IMR-90 (cell line): ENCODE results near the gene HDGFL2. TPM values are rescaled to one million over a fixed set of nuclear protein-coding genes. Genes with fewer than 3 reads are reported as not detected.

Experiments used
- ATAC-seq: fragments of 200-7000 bp; cut with Tn5 transposase; 2 replicates; pipeline ENCODE4 v1.9.1; 2020; ENCODE audit warnings: low read depth, mild to moderate bottlenecking, moderate library complexity
- BruUV-seq: library from RNA; stranded (reverse); fragments of 400-500 nt; replicated peaks from 2 replicates; lab custom pipeline; 2021; lab: Mats Ljungman, UMichigan
- CTCF ChIA-PET: fragments of 300-600 bp; formaldehyde crosslinking; extraction: SDS; loops from one replicate; lab custom pipeline; 2021; ENCODE audit warnings: antibody characterized with exemption; lab: Yijun Ruan, JAX
- POLR2A ChIA-PET: fragments of 300-600 bp; sonication (Branson Sonifier 250); formaldehyde crosslinking; loops from one replicate; lab custom pipeline; 2022; ENCODE audit warnings: antibody characterized with exemption; ENCODE audit not compliant: unreplicated experiment; lab: Charles Lee
- DNase-seq: peaks from one replicate; pipeline ENCODE4 v3.0.0; 2013
- H2AFZ ChIP-seq: replicated peaks from 2 replicates; pipeline ENCODE3; 2013; ENCODE audit warnings: low read length, mild to moderate bottlenecking; ENCODE audit not compliant: poor library complexity
- H2AK5ac ChIP-seq: 2 replicates; pipeline ENCODE4 v1.6.1; 2013; ENCODE audit warnings: low read depth, low read length, inconsistent platforms
- H2AK9ac ChIP-seq: replicated peaks from 2 replicates; pipeline ENCODE3; 2013; ENCODE audit warnings: mild to moderate bottlenecking, low read depth, low read length, moderate library complexity; ENCODE audit not compliant: poor library complexity
- H2BK120ac ChIP-seq: 2 replicates; pipeline ENCODE4 v1.6.1; 2013; ENCODE audit warnings: low read depth, low read length, inconsistent platforms
- H2BK15ac ChIP-seq: 3 replicates; pipeline ENCODE4 v1.6.1; 2013; ENCODE audit warnings: low read depth, low read length, inconsistent platforms
- H2BK20ac ChIP-seq: 2 replicates; pipeline ENCODE4 v1.6.1; 2013; ENCODE audit warnings: low read depth, mild to moderate bottlenecking, inconsistent platforms, low read length, moderate library complexity
- H2BK5ac ChIP-seq: 2 replicates; pipeline ENCODE4 v1.6.1; 2013; ENCODE audit warnings: mild to moderate bottlenecking, low read depth, low read length, inconsistent platforms; ENCODE audit not compliant: poor library complexity, severe bottlenecking
- H3K14ac ChIP-seq: replicated peaks from 2 replicates; pipeline ENCODE4 v1.6.1; 2013; ENCODE audit warnings: low read depth, low read length, inconsistent platforms
- H3K18ac ChIP-seq: 2 replicates; pipeline ENCODE4 v1.6.1; 2013; ENCODE audit warnings: low read depth, low read length, control low read depth
- H3K23ac ChIP-seq: 2 replicates; pipeline ENCODE4 v1.6.1; 2013; ENCODE audit warnings: low read depth, low read length, inconsistent platforms
- H3K27ac ChIP-seq: 2 replicates; pipeline ENCODE4 v1.5.1; 2013; ENCODE audit warnings: mild to moderate bottlenecking, control low read depth, low read length; ENCODE audit not compliant: insufficient read depth
- H3K27me3 ChIP-seq: 2 replicates; pipeline ENCODE4 v1.6.1; 2013; ENCODE audit warnings: low read length; ENCODE audit not compliant: control insufficient read depth, insufficient read depth
- H3K36me3 ChIP-seq: 2 replicates; pipeline ENCODE4 v1.6.1; 2013; ENCODE audit warnings: low read length, mixed read lengths; ENCODE audit not compliant: control insufficient read depth, insufficient read depth
- H3K4ac ChIP-seq: 2 replicates; pipeline ENCODE4 v1.6.1; 2013; ENCODE audit warnings: low read depth, low read length, inconsistent platforms
- H3K4me1 ChIP-seq: 2 replicates; pipeline ENCODE4 v1.6.1; 2013; ENCODE audit warnings: low read length, mixed read lengths; ENCODE audit not compliant: control insufficient read depth, insufficient read depth
- H3K4me2 ChIP-seq: 2 replicates; pipeline ENCODE4 v1.6.1; 2013; ENCODE audit warnings: low read depth, mild to moderate bottlenecking, control low read depth, low read length, moderate library complexity
- H3K4me3 ChIP-seq: 2 replicates; pipeline ENCODE4 v1.5.1; 2013; ENCODE audit warnings: low read depth, mild to moderate bottlenecking, control low read depth, low read length, moderate library complexity; ENCODE audit not compliant: insufficient read depth
- H3K56ac ChIP-seq: 2 replicates; pipeline ENCODE4 v1.6.1; 2013; ENCODE audit warnings: low read length, inconsistent platforms; ENCODE audit not compliant: insufficient read depth; ENCODE audit errors: extremely low read depth
- H3K79me1 ChIP-seq, 2 experiments: 2 replicates each; pipeline ENCODE4 v1.6.1; 2013; ENCODE audit warnings: low read length in 2 of 2, inconsistent platforms in 1 of 2, low read depth in 1 of 2
- H3K9ac ChIP-seq: 2 replicates; pipeline ENCODE4 v1.6.1; 2013; ENCODE audit warnings: low read depth, low read length, control low read depth
- H3K9me1 ChIP-seq: 2 replicates; pipeline ENCODE4 v1.6.1; 2013; ENCODE audit warnings: low read length, inconsistent platforms; ENCODE audit not compliant: insufficient read depth
- H3K9me3 ChIP-seq: 2 replicates; pipeline ENCODE4 v1.6.1; 2013; ENCODE audit warnings: low read length; ENCODE audit not compliant: control insufficient read depth, insufficient read depth
- H4K20me1 ChIP-seq: 2 replicates; pipeline ENCODE4 v1.6.1; 2013; ENCODE audit warnings: low read length, inconsistent platforms; ENCODE audit not compliant: insufficient read depth
- H4K5ac ChIP-seq: 2 replicates; pipeline ENCODE4 v1.6.1; 2013; ENCODE audit warnings: mild to moderate bottlenecking, low read depth, low read length, control low read depth
- H4K8ac ChIP-seq, 2 experiments: 2 replicates each; pipeline ENCODE4 v1.6.1; 2013; ENCODE audit warnings: low read depth in 2 of 2, low read length in 2 of 2, control low read depth in 1 of 2, inconsistent platforms in 1 of 2
- H4K91ac ChIP-seq: 2 replicates; pipeline ENCODE4 v1.6.1; 2013; ENCODE audit warnings: low read depth, low read length, inconsistent platforms; ENCODE audit not compliant: insufficient read depth
- BHLHE40 ChIP-seq: fragments of 150-350 bp; IDR thresholded peaks from 2 replicates; pipeline ENCODE4 v1.6.1; 2016; ENCODE audit warnings: mild to moderate bottlenecking, low read depth, low read length
- CEBPB ChIP-seq: IDR thresholded peaks from 2 replicates; pipeline ENCODE4 v1.6.1; 2012; ENCODE audit warnings: low read depth, low read length, improper control_type of control experiment
- MXI1 ChIP-seq: IDR thresholded peaks from 2 replicates; pipeline ENCODE4 v1.6.1; 2012; ENCODE audit warnings: low read depth, mild to moderate bottlenecking, low read length, moderate library complexity, borderline replicate concordance
- NFE2L2 ChIP-seq: fragments of 150-350 bp; IDR thresholded peaks from 2 replicates; pipeline ENCODE4 v1.6.1; 2016; ENCODE audit warnings: low read depth, mild to moderate bottlenecking, low read length
- RCOR1 ChIP-seq: IDR thresholded peaks from 2 replicates; pipeline ENCODE4 v1.6.1; 2012; ENCODE audit warnings: mild to moderate bottlenecking, low read length, improper control_type of control experiment; ENCODE audit not compliant: insufficient replicate concordance
- USF2 ChIP-seq: fragments of 150-350 bp; IDR thresholded peaks from 2 replicates; pipeline ENCODE4 v1.6.1; 2017; ENCODE audit warnings: mild to moderate bottlenecking, antibody characterized with exemption, low read length, low read depth
- WGBS, 2 experiments: methylation state at CpG; one replicate each; pipeline versions ENCODE4 v1.1.5 to v1.1.7; 2013; ENCODE audit warnings: missing lambda C conversion rate in 2 of 2; ENCODE audit not compliant: insufficient read length in 1 of 2; ENCODE audit errors: extremely low coverage in 2 of 2; 5-methylcytosine and 5-hydroxymethylcytosine counted together
- dilution Hi-C: fragments of 300-500 bp; cut with HindIII; formaldehyde crosslinking; loops from one replicate; pipeline ENCODE4 v1.14.3; 2018; ENCODE audit warnings: low sequenced_read_pairs; ENCODE audit not compliant: unreplicated experiment
- in situ Hi-C: fragments of 300-500 bp; cut with MboI; formaldehyde crosslinking; loops from 3 replicates; pipeline ENCODE4 v1.14.3; 2019; ENCODE audit warnings: low sequenced_read_pairs, inconsistent platforms, mixed read lengths
- intact Hi-C: fragments of 100-400 bp; cut with micrococcal nuclease; formaldehyde crosslinking; loops from 2 replicates; pipeline ENCODE4 v1.10.0; 2022
- polyA plus RNA-seq, 3 experiments: library from polyadenylated mRNA; depleted of rRNA; stranded (reverse); fragments of >200 nt; gene quantifications; 2 replicates each; pipeline ENCODE4 v1.2.3, GENCODE V29; 2012; ENCODE audit warnings: low replicate concordance in 1 of 3
- total RNA-seq: library from RNA; depleted of rRNA; stranded (reverse); fragments of >200 nt; gene quantifications from 2 replicates; pipeline ENCODE4 v1.2.3, GENCODE V29; 2012

The HDGFL2 gene
- total and polyA plus RNA-seq, 2 of the 4 experiments (the other 2 are of a cell fraction): 35.8 to 48.5 TPM

DNA sequence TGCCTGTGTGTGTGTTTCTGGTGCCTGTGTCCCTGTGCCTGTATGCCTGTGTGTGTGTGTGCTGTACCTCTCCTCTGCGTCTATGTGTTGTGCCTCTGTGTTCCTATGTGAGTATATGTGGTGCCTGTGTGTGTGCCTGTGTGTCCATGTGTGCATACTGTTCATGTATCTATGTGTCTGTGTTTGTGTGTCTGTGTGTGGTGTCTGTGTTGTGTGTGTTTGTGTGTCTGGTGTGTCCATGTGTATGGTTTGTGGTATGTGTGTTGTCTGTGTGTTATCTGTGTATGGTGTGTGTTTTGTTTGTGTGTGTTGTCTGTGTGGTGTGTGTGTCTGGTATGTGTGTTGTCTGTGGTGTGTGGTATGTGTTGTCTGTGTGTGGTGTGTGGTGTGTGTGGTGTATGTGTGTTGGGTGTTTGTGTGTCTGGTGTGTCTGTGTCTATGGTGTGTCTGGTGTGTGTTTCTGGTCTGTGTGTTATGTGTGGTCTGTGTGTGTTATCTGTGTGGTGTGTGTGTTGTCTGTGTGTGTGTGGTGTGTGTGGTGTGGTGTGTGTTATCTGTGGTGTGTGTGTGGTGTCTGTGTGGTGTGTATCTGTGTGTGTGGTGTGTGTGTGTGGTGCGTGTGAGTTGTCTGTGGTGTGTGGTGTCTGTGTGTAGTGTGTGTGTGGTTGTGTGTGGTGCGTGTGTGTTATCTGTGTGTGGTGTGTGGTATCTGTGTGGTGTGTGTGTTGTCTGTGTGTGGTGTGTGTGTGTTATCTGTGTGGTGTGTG is 20.4 kb downstream of the HDGFL2 start:
- Histone ChIP-seq H3K36me3 (peaks cover 69% of the 10 kb centered on the region), H3K14ac (0 out of 2 replicates have a peak overlapping the region, but pooled peaks have one; percentile 44), H3K27me3 (no peaks in the 10 kb centered on the region), H3K4me1 (no peaks in the 10 kb centered on the region), H3K23ac (no peak overlapping the region), H3K56ac (no peak overlapping the region), H4K20me1 (peaks cover 14% of the 10 kb centered on the region; the same call in 1 of the 2 replicates), H3K4ac (no peak overlapping the region), H2BK20ac (no peak overlapping the region), H2AFZ (peak overlapping the region; percentile 44), H4K91ac (no peak overlapping the region), H2BK5ac (peak overlapping the region; percentile 95), H3K9me3 (no peaks in the 10 kb centered on the region), H4K5ac (no peak overlapping the region), H2BK120ac (no peak overlapping the region), H3K9me1 (peaks cover 13% of the 10 kb centered on the region), H3K79me1 (peaks cover 7 to 23% of the 10 kb centered on the region in 2 experiments), H2AK9ac (no peak overlapping the region), H3K9ac (no peak overlapping the region), H3K27ac (no peak overlapping the region), H3K4me2 (no peak overlapping the region), H2AK5ac (no peak overlapping the region), H3K4me3 (no peak overlapping the region), H2BK15ac (no peak overlapping the region), H3K18ac (no peak overlapping the region), H4K8ac (no peak overlapping the region)
- intact Hi-C loops: no loop called here
- ChIA-PET POLR2A (no interaction called here), CTCF (no interaction called here)
- dilution Hi-C loops: no loop called here
- in situ Hi-C loops: no loop called here
- ATAC-seq: no peak
- TF ChIP-seq NFE2L2 (no peak), RCOR1 (no peak), BHLHE40 (no peak), USF2 (no peak), MXI1 (no peak), CEBPB (no peak)
- no peak for DNase-seq
- no TSS peak for BruUV-seq
- WGBS, 2 experiments: 92% methylated on average over 2 of the region's 3 CpGs; no CpG with 5 or more reads in 1 of the 2 experiments
